HG03565 (cell line): Measurements from ENCODE around the gene OR6C68.
"Not testable (repeated sequence)": the region's sequence is repeated elsewhere in the genome, so short reads cannot be mapped to it uniquely, and the experiment has no call there.

Source experiments
- ATAC-seq: cut with Tn5 transposase; IDR thresholded peaks from one replicate; pipeline ENCODE4 v1.9.1; 2021; ENCODE audit warnings: mild to moderate bottlenecking, moderate library complexity; ENCODE audit not compliant: unreplicated experiment

OR6C68 gene

DNA sequence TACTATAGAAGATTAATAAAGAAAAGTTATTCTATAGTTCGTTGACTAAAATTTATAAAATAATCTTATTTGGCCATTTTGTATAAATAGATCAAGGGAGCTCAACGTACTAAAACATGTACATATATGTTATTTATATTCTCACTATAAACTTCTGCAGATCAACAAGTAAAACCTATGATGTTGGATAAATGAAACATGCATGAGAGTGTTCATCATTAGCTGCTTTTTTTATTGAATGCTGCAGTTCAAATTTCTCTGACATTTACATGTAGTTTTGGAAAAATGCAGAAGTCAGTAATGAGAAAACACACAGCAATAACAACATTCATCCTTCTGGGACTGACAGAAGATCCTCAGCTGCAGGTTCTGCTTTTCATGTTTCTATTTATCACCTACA is at the start of gene OR6C68:
OR6C68 (plus strand) TSS at position 301 of the 400 bp plus-strand sequence; CDS start at position 301, 0 bp downstream.
- no peak for ATAC-seq

DNA sequence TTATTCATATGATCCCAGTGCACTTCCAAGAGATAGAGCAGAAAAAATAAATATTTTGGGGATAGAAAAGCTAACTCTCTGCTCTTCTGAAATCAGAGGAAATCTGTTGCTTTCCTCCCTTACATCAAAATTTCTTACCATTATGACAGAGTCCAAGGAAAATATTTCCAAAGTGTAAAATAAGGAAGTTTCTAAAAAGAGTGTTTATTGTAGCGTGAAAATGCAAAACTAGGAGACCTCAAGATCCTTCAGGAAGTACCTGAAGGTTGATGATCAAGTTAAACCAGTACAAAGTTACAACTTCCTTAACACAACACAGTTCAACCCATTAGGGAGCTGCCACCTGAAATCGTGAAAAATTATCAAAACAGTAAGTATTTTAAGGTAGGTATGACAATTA is 48.4 kb upstream of the OR6C68 start, which contains the start of gene OR6C2:
OR6C2 (plus strand) TSS at position 301 of the 400 bp plus-strand sequence. CDS start 8,138 bp downstream, outside the sequence.
- ATAC-seq: no peak

DNA sequence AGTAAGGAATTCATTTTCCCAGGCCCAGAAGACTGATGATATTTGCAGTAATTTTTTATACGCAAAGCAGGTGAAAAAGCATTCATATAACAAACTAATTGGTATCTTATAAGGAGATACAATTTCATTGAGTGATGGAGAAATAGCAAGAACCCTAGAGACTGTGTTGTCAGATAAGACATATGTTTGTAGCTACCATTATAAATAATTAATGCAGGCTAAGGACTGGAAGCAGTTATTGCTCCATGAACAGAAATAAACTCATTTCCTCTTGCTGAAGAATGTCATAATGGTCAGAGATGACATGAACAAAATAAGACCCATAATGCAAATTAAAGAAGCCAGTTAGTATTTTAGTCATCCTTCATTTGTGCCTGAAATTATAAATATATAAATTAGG is 46.8 kb upstream of the OR6C68 start:
- no peak for ATAC-seq

DNA sequence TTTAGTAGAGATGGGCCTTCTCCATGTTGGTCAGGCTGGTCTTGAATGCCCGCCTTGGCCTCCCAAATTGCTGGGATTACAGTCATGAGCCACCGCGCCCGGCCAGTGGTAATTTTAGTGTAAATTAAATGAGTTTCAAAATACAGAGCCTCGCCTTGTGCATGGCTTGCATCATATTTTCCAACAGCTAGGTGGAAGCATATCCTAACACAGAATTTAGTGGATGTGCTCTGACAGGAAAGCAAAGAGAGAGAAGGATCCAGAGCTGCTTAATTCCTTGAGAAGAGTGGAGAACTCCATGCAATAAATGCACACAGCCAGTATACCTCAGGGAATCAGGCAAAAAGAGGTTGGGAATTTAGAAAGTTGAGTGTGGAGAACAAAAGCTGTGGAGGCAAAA is 45.9 kb upstream of the OR6C68 start:
- ATAC-seq: no peak

DNA sequence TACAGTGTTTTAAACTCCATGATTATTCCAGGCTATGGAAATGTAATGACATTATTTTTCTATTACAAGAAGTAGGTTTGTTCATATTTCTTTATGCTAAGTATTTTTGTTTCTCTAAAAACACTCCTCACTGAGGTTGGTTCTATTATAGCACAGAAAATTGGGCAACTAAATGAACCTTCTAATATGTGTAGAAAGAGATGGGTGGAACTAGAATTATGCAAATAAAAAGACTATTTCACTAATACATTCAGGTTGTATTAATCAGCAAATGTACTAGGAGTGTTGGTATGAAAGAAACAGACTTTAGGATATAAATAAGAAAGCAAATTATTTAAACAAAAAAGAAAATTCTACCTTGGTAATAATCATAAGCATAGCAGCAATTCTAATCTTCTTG is 43.4 kb upstream of the OR6C68 start:
- no peak for ATAC-seq

DNA sequence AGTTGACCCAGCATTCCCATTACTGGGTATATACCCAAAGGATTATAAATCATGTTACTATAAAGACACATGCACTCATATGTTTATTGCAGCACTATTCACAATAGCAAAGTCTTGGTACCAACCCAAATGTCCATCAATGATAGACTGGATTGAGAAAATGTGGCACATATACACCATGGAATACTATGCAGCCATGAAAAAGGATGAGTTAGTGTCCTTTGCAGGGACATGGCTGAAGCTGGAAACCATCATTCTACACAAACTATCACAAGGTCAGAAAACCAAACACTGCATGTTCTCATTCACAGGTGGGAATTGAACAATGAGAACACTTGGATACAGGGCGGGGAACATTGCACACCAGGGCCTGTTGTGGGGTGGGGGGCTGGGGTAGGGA is 27.3 kb upstream of the OR6C68 start:
- not testable (repeated sequence) for ATAC-seq

DNA sequence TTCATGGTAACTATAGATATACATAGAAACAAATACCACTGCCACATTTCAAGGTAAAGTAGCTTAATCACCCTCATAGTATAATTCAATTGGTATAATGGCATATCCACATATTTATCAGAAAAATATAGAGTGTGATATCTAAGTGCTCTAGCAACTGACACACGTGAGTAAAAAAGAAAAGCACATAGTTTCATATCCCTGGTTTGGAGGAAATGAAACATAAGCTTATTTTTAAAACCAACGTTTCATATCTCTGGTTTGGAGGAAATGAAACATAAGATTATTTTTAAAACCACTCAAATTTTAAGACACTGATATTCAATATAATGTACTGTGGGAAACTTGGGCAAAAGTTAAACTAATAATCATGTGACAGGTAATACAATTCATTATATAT is 24.3 kb upstream of the OR6C68 start:
- ATAC-seq: peak; percentile 85

DNA sequence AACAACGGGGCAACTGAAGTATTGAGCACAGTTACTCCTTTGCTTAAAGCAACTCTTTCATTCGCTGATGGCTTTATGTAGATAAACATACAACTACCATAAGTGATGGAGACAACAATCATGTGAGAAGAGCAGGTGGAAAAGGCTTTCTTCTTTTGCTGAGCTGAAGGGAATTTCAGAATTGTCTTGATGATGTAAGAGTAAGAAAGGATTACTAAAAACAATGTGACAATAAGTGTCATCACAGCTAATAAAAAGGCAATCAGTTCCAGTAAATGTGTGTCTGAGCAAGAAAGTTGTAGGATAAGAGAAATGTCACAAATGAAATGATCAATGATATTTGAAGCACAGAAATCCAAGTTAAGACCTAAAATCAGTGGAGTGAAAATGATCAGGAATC is 22.9 kb upstream of the OR6C68 start:
- no peak for ATAC-seq

DNA sequence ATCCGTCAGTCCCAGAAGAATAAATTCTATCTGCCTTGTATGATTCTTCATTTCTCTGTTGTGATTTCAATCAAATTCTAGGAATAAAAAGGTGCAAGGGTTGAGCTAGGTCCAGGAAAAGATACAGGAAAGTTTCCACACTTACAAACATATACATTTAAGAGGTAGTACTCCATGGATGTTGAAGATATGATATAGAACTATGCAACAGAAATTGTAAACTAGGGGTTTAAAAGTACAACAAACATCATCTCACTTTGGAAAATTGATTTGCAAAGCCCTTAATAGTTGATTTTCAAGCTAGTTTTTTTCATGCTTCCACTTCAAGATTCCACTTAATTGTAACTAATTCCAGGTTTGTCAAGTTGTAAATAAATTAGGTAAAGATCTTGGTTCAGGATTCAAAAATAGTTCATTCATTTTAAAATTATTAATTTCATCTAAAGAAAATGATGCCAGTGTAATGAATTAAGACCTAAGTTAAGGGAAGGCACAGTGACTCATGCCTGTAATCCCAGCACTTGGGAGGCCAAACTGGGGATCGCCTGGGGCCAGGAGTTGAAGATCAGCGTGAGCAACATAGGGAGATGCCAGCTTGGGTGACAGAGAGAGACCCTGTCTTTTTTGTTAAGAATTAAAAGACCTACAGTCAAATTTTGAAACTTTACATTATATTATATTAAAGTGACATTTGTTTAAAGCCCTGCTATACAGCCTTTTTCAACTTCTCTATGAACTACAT is 21.9 kb upstream of the OR6C68 start, which contains the start of gene OR6C70:
OR6C70 (minus strand) TSS at position 51 of the 742 bp plus-strand sequence; CDS start at position 51, 0 bp downstream.
- no peak for ATAC-seq

DNA sequence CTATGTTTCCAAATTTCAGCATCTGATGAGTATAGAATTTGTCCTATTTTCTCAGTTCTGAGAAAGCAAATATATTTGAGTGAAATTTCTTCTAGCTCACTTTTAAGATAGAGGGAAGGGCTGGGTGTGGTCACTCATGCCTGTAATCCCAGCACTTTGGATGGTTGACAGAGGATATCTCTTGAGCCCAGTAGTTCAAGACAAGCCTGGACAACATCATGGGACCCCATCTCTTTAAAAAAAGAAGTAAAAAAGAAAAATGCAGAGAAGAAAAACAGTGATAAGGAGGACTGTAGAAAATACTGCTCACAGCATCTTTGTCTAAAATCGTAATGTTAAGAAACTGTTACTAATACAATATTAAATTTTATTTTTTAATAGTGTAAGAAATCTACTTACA is 19.9 kb upstream of the OR6C68 start:
- ATAC-seq: no peak

DNA sequence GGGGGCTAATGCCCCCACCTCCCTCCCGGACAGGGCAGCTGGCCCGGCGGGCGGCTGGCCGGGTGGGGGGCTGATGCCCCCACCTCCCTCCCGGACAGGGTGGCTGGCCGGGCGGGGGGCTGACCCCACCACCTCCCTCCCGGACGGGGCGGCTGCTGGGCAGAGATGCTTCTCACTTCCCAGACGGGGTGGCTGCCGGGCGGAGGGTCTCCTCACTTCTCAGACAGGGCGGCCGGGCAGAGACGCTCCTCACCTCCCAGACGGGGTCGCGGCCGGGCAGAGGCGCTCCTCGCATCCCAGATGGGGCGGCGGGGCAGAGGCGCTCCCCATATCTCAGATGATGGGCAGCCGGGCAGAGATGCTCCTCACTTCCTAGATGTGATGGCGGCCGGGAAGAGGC is 13.0 kb upstream of the OR6C68 start:
- not testable (repeated sequence) for ATAC-seq

DNA sequence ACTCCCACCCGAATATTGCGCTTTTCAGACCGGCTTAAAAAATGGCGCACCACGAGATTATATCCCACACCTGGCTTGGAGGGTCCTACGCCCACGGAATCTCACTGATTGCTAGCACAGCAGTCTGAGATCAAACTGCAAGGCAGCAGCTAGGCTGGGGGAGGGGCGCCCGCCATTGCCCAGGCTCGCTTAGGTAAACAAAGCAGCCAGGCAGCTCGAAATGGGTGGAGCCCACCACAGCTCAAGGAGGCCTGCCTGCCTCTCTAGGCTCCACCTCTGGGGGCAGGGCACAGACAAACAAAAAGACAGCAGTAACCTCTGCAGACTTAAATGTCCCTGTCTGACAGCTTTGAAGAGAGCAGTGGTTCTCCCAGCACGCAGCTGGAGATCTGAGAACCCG is 7.9 kb upstream of the OR6C68 start:
- ATAC-seq: not testable (repeated sequence)

DNA sequence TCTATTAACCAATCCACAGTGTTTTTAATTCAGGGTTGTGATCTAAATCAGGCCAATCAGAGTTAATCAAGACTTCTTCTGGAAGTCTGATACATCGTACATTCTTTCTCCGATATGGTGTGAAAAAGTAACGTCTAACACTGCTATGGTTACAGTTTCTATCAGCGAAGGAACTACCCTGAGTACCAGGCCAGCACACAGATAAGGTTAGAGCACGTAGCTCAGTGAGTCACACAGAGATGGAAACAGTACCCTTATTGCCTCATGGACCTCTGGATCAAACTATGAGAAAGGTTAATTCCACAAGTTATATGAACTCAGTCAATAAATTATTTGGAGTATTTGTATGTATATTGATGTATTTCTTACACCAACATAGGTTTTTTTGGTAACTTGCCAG is 3.3 kb downstream of the OR6C68 start:
- no peak for ATAC-seq

DNA sequence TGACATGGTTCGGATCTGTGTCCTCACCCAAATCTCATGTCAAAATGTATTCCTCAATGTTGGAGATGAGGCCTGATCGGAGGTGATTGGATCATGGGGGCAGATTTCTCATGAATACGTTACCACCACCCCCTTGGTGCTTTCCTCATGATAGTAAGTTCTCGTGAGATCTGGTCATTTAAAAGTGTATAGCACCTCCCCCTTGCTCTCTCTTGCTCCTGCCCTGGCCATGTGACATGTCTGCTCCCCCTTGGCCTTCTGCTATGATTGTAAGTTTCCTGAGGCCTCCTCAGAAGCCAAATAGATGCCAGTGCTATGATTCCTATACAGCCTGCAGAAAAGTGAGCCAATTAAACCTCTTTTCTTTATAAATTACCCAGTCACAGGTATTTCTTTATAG is 7.1 kb downstream of the OR6C68 start:
- no peak for ATAC-seq

DNA sequence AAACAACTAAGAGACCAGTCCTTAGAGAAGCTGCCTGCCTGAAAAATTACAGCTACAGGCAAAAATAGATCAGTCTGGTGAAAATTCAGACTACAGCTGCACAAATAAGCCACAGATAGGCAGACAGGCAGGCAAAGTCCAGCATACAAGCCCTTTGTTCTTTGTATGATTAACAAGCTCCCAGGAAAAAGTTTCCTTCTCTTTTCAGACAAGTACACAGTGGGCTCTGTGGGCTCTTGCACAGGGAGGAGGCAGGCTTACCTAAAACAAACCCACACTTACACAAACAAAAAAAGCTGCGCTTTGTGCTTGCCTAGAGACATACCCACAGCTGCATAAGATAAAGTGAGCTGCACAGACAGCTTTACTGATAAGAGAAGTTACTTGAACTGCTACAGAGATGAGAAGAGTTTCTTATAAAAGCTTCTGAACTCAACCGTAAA is 7.7 kb downstream of the OR6C68 start:
- no peak for ATAC-seq

DNA sequence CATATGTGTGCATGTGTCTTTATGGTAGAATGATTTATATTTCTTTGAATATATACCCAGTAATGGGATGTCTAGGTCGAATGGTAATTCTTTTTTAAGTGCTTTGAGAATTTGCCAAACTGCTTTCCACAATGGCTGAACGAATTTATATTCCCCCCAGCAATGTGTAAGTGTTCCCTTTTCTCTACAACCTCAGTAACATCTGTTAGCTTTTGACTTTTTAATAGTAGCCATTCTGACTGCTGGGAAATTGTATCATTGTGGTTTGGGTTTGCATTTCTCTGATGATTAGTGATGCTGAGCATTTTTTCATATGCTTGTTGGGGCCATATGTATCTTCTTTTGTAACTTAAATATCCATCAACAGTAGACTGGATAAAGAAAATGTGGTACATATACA is 9.4 kb downstream of the OR6C68 start:
- ATAC-seq: no peak

DNA sequence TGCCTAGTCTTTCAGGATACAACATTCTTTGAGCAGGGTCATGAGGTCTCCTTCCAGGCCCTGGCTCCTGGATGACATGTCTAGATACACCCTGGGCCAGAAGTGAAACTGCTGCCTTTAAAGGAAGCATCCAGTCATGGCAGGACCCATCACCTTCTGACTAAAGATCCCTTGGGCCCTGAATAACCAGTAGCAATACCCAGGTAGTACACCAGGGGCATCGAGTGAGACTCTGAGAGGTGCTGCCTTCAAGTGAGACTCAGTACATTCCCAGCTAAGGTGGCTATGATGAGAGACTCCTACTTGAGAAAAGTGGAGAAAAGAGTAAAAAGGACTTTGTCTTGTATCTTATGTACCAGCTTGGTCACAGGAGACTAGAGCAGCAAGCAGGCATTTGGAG is 23.5 kb downstream of the OR6C68 start:
- ATAC-seq: no peak

DNA sequence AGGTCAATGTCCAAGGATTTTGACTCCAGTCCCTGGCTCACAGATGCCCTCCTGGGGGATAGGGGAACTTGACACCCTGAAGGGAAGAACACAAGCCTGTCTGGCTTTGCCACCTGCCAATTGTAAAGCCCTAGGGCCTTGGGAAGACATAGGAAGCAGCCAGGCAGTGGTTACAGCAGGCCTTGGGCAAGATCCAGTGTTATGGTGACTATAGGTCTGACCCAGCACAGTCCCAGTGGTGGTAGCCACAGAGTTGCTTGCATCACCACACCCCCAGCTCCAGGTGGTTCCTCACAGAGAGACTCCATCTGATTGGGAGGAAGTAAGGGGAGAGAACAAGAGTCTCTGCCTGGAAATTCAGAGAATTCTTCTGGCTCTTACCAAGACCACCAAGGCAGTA is 24.2 kb downstream of the OR6C68 start:
- ATAC-seq: no peak
